Measurements from ENCODE around the gene VSTM4.

Gene VSTM4

GRCh38 chr10:49068209-49068608 is 47.1 kb downstream of the VSTM4 start:
- no peak for DNase-seq

GRCh38 chr10:49066944-49067730 is 48.2 kb downstream of the VSTM4 start:
- no peak for DNase-seq

DNA sequence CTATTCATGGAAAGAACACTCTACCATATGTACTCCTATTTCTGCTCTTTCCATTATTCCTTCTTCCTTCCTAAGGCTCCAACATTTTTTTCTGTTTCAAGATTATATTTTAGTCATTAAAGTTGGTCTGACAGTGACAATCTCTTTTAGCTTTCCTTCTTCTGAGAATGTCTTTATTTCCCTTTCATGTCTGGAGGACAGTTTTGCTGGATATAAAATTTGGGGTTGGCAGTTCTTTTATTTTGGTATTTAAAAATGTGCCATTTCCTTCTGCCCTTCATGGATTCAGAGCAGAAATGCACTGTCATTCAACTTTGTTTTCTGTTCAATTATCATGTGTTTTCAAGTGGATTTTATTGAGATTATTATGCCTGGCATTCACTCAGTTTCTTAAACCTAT is 53.1 kb downstream of the VSTM4 start:
- DNase-seq, result no peak

GRCh38 chr10:49061667-49062066 is 53.7 kb downstream of the VSTM4 start:
- no peak for DNase-seq

- no peak for DNase-seq
Measured at GRCh38 chr10:49058463-49059255, 56.7 kb downstream of the VSTM4 start.

- no peak for DNase-seq
Measured at GRCh38 chr10:49057231-49057880, 58.0 kb downstream of the VSTM4 start.

GRCh38 chr10:49056356-49056755 is 59.0 kb downstream of the VSTM4 start:
- no peak for DNase-seq

DNA sequence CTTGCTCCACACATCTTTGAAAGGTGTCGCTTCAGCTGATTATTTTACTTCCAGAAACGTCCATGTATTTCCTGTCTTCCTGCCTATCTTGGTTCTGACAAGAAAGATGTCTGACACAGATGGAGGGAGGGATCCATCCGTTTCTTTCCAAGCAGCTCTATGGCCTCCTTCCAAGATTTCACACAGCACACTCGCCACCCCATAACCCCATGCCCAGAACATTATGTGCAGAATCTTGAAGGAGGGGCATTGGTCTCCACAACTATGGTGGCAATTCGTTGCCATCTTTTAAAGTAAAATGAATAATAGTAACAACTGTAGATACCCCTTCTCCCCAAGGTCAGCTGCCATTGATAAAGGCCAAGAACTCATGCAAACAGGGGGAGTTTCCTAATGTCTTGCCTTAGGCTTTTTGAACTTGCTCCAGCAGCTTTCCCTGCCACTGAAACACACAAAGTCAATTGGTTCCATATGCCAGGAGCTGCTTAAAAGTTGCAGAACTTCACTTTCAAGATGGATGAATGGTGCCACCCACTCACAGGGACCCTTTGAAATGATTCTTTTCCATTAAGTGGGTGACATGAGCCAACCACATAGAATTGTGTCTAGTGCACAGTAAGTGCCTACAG is 60.0 kb downstream of the VSTM4 start:
- no peak for DNase-seq

DNA sequence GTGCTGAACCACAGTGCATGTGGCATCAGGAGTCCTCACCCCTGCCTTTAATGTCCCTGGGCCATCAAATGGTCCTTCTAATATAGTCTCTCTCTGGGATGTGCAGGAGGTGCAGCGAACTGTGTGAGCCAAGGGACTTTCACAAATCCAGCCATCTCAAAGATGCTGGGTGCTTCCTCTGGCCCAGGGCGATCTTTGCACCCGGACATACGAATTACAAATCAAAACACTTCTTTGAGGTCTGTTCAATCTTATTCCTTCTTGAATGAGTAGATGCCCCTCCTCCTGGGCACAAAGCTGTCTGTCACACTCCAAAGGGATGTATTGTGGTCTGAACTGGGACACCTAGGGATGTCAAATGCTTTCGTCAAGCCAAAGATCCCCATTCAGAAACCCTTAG is 60.6 kb downstream of the VSTM4 start:
- no peak for DNase-seq

DNA sequence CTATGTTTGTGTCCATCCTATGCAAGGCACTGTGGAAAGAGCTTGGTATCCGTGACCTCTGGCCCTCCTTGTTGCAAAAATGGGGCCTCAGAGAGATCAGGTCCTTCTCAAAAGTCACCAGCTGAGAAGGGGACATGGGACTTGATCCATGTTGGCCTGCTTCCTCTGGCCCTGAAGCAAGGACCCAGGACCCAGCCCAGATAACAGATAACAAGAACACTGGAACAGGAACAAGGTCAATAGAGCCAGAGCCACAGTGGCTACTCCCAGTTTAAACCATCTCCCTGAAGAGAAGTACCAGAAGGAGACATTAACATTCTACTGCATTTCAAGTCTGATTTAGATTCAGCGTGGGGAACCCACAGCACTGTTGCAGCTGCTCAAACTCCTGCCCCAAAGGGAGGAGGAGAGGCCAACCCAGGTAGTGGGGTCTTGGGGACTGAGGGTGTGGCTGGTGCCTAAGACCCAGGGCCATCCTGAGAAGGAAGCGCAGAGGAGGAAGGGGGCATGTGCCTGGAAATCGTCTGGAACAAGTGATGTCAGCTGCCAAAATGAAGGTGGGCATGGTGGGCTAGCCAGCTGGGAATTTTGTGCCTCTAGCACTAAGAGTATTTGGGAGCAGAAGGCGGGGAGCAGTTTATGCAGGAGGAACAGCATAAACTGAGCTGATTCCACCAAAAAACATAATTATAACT is 61.2 kb downstream of the VSTM4 start:
- DNase-seq, result no peak

DNA sequence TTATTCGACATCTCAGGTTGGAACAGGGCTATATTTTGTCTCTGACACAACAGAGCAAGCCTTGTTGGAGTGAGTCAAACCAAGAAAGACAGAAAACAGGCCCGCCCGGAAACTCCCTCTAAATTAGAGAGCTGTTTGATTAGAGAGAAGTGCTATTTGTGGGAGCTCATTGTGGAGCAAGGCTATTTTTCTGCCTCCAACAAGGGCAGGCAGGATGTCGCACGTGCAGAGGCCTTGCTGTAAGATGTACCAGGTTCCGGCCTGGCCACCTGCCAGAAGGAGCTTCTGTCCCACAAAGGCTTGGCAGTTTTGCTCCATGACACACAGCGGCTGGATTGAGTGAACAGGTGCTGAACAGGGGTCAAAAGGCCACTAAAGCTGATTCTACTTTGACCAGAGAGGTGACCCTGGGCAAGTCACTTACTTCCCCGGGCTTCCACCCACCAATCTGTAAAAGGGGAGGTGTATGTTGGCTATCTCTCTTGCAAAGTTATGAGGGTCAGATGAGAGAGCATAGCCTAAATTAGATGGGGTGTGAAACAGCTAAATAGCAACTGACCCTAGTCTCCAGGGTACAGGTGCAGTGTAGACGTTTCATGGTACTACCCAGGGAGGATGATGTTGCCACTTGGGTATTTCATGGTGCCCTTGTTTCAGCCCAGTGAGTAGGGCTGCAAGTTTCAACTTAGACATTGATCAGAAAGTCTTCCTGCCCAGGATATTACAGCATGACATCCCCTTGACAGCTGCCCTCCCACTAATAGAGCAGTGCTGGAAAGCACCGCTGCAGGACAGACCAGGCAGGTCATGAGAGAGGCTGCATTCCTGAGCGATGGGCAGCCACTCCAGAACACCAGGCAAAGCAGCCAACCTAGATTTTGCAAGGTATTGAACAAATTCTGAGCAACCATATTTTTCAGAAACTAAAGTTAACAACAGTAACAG is 62.0 kb downstream of the VSTM4 start:
- no peak for DNase-seq

DNA sequence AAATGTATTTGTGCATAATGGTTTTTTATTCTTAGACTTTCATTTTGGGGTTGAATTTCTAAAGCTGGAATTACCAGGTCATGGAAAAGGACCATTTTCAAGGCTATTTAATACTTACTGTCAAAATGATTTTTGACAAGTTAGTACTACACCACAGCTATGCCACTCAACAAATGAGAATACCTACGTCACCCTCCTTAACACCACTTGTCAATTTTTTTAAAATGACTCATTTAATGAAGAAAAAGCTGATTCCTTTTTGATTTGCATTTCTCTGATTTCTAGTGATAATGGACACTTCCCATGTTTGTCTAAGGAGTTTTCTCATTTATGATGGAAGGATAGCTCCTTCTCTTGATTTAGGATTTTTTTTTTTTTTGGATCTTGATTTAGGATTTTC is 63.3 kb downstream of the VSTM4 start:
- no peak for DNase-seq

GRCh38 chr10:49050906-49051305 is 64.4 kb downstream of the VSTM4 start:
- no peak for DNase-seq

DNA sequence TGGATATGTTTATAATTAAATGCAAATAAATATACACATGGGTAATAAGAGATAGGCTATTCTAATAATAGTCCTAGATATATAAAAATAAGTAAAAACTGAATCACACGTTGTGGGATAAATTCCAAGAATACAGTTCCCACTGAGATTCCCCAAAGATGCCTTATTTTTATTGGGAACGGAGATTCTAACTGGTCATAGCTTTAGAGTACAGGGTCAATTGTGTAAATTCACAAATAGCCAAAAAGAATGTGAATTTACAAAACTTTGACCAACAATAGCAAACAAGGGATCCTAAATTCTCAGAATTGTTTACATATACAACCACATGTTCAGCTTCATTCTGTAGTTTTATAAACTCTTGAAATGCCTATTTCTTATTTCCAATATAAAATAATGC is 65.0 kb downstream of the VSTM4 start:
- DNase-seq, result no peak

DNA sequence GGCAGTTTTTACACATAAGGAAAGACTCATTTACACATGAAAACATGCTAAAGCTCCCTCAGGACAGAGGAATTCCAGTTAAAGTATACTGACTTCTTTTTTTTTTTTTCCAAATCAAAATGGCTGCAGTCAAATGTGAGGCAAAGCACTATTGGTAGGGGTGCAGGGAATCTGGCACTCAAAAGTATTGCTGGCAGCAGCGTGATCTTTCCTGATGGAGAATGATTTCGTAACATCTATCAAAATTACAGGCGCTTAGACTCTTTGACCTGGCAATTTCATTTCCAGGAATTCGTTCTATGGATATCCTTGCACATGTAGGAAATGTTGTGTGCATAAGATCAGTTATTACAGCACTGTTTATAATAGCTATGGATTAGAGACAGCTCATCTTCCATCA is 65.7 kb downstream of the VSTM4 start:
- no peak for DNase-seq

- no peak for DNase-seq
Measured at GRCh38 chr10:49047128-49047639, 68.1 kb downstream of the VSTM4 start.

- no peak for DNase-seq
Measured at GRCh38 chr10:49044293-49045193, 70.8 kb downstream of the VSTM4 start.

DNA sequence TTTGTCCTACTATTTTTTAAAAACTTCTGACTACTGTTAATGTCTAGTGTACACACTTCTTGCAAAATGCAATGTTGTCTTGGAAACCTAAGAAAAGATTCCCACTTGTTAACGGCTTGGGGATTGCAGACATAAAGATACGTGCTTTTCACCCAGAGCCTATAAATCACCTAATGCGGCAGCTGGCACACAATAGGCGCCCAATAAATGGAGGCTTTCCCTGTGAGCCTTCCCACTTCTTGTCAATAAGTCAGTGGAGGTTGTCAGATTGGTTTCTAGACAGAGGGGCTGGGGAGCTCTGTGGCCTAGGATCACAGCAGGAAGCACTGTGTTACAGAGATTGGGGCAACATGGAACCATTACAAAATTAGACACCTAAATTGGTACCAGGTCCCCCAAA is 74.7 kb downstream of the VSTM4 start:
- no peak for DNase-seq

GRCh38 chr10:49039409-49039808 is 75.9 kb downstream of the VSTM4 start:
- no peak for DNase-seq

- no peak for DNase-seq
Measured at GRCh38 chr10:49038711-49039110, 76.6 kb downstream of the VSTM4 start.

Data from KG1 (cell line).